GM12878 (cell line): ENCODE data around the gene UNKL. TPM values are rescaled to one million over a fixed set of nuclear protein-coding genes. Genes with fewer than 3 reads are reported as not detected.

Experiments used
- ATAC-seq: fragments of 200-7000 bp; cut with Tn5 transposase; 3 replicates; pipeline ENCODE4 v1.9.1; 2020; ENCODE audit warnings: mild to moderate bottlenecking, moderate library complexity
- BruUV-seq: library from RNA; stranded (reverse); fragments of 400-500 nt; replicated peaks from 2 replicates; lab custom pipeline; 2021; lab: Mats Ljungman, UMichigan
- CTCF ChIA-PET: fragments of 300-600 bp; sonication (Branson Sonifier 250); formaldehyde crosslinking; extraction: SDS; loops from one replicate; lab custom pipeline; 2021; ENCODE audit warnings: inconsistent platforms; lab: Yijun Ruan, JAX
- POLR2A ChIA-PET: fragments of 350-600 bp; formaldehyde crosslinking; extraction: SDS; loops from one replicate; lab custom pipeline; 2021; ENCODE audit warnings: inconsistent platforms; lab: Charles Lee
- RAD21 ChIA-PET: fragments of 300-600 bp; sonication (Branson Sonifier 250); formaldehyde crosslinking; loops from one replicate; lab custom pipeline; 2023; ENCODE audit warnings: antibody characterized with exemption; ENCODE audit not compliant: unreplicated experiment; lab: Charles Lee
- SMC1A ChIA-PET: fragments of 300-600 bp; sonication (Branson Sonifier 250); formaldehyde crosslinking; loops from one replicate; lab custom pipeline; 2023; ENCODE audit not compliant: unreplicated experiment, uncharacterized antibody; lab: Charles Lee
- DNase-seq: peaks from one replicate; pipeline ENCODE4 v3.0.0-alpha.2; 2011; ENCODE audit warnings: low read depth, low spot score
- FAIRE-seq: peaks from 3 replicates; lab custom pipeline; 2011; peaks lifted over from hg19 to GRCh38; lab: Jason Lieb, UNC
- H2AFZ ChIP-seq: 2 replicates; pipeline ENCODE4 v1.6.0; 2011; ENCODE audit warnings: low read depth, low read length, control low read depth; ENCODE audit not compliant: control insufficient read depth
- H3K27ac ChIP-seq: 2 replicates; pipeline ENCODE4 v1.5.1; 2011; ENCODE audit warnings: control low read depth; ENCODE audit not compliant: control insufficient read depth, insufficient read depth
- H3K27me3 ChIP-seq, 2 experiments: replicated peaks in 1 of 2; 2 replicates each; pipeline versions ENCODE4 v1.6.0 to v1.6.1; 2011; ENCODE audit warnings: low read length in 1 of 2; ENCODE audit not compliant: control insufficient read depth in 2 of 2, insufficient read depth in 2 of 2
- H3K36me3 ChIP-seq, 2 experiments: 2 replicates each; pipeline ENCODE4 v1.5.1; 2011; ENCODE audit warnings: low read length in 1 of 2; ENCODE audit not compliant: control insufficient read depth in 2 of 2, insufficient read depth in 2 of 2
- H3K4me1 ChIP-seq: 2 replicates; pipeline ENCODE4 v1.6.1; 2011; ENCODE audit warnings: mild to moderate bottlenecking, low read length, moderate library complexity, mixed read lengths; ENCODE audit not compliant: control insufficient read depth, insufficient read depth
- H3K4me2 ChIP-seq: 2 replicates; pipeline ENCODE4 v1.6.0; 2011; ENCODE audit warnings: control low read depth; ENCODE audit not compliant: control insufficient read depth, insufficient read depth
- H3K4me3 ChIP-seq: fragments of 200-600 bp; sonication (generic); 2 replicates; pipeline ENCODE4 v1.5.1; 2016
- H3K79me2 ChIP-seq: 2 replicates; pipeline ENCODE4 v1.6.0; 2011; ENCODE audit warnings: low read length; ENCODE audit not compliant: control insufficient read depth, insufficient read depth
- H3K9ac ChIP-seq: 2 replicates; pipeline ENCODE4 v1.8.0; 2011; ENCODE audit warnings: low read length, control low read depth, mixed read lengths; ENCODE audit not compliant: control insufficient read depth, insufficient read depth
- H3K9me3 ChIP-seq: replicated peaks from 3 replicates; pipeline ENCODE4 v1.5.1; 2011; ENCODE audit warnings: mild to moderate bottlenecking, low read length; ENCODE audit not compliant: control insufficient read depth, insufficient read depth
- H4K20me1 ChIP-seq: 2 replicates; pipeline ENCODE4 v1.6.0; 2011; ENCODE audit not compliant: control insufficient read depth, insufficient read depth
- CHD2 ChIP-seq: IDR thresholded peaks from 2 replicates; pipeline ENCODE4 v1.6.1; 2011; ENCODE audit warnings: low read depth, low read length, improper control_type of control experiment, borderline replicate concordance
- DPF2 ChIP-seq: fragments of 450-650 bp; IDR thresholded peaks from 2 replicates; pipeline ENCODE4 v1.6.1; 2017; ENCODE audit warnings: mild to moderate bottlenecking
- EED ChIP-seq: sonication (generic); IDR thresholded peaks from 2 replicates; pipeline ENCODE4 v1.6.1; 2016; ENCODE audit warnings: antibody characterized with exemption, low read depth
- KAT2A ChIP-seq: conservative IDR thresholded peaks from 2 replicates; pipeline ENCODE4 v1.6.1; 2011; ENCODE audit warnings: low read depth, low read length; ENCODE audit not compliant: control insufficient read depth
- MTA3 ChIP-seq: IDR thresholded peaks from 2 replicates; pipeline ENCODE4 v1.6.1; 2012; ENCODE audit warnings: low read length, inconsistent platforms, borderline replicate concordance
- MYC ChIP-seq: IDR thresholded peaks from 2 replicates; pipeline ENCODE4 v1.6.1; 2011; ENCODE audit warnings: mild to moderate bottlenecking, low read length, moderate library complexity, inconsistent platforms; ENCODE audit not compliant: insufficient read depth, insufficient replicate concordance, insufficient read length, severe bottlenecking
- PML ChIP-seq: IDR thresholded peaks from 2 replicates; pipeline ENCODE4 v1.6.1; 2012; ENCODE audit warnings: low read length, inconsistent platforms
- POLR2AphosphoS2 ChIP-seq: IDR thresholded peaks from 2 replicates; pipeline ENCODE4 v1.6.1; 2011; ENCODE audit warnings: low read depth, mild to moderate bottlenecking, low read length, improper control_type of control experiment, moderate library complexity
- RAD21 ChIP-seq: IDR thresholded peaks from 2 replicates; pipeline ENCODE4 v1.6.1; 2011; ENCODE audit warnings: mild to moderate bottlenecking, low read depth, low read length, moderate library complexity; ENCODE audit not compliant: insufficient read depth
- SMAD1 ChIP-seq: fragments of 450-650 bp; IDR thresholded peaks from 2 replicates; pipeline ENCODE4 v1.6.1; 2018; ENCODE audit warnings: mild to moderate bottlenecking, low read depth; ENCODE audit not compliant: partially characterized antibody
- SMAD5 ChIP-seq: IDR thresholded peaks from 2 replicates; pipeline ENCODE4 v1.6.1; 2016; ENCODE audit warnings: antibody characterized with exemption, low read depth
- WGBS: methylation state at CpG from one replicate; pipeline ENCODE4 v1.1.6; 2016; ENCODE audit warnings: low lambda C conversion rate; ENCODE audit not compliant: insufficient replicate concordance, insufficient coverage; ENCODE audit errors: missing lambda C conversion rate; 5-methylcytosine and 5-hydroxymethylcytosine counted together
- in situ Hi-C: fragments of 300-500 bp; cut with MboI; formaldehyde crosslinking; loops from 9 replicates; pipeline ENCODE4 v1.14.3; 2018; ENCODE audit warnings: mixed read lengths
- intact Hi-C: fragments of 100-400 bp; cut with micrococcal nuclease; formaldehyde crosslinking; loops from one replicate; pipeline ENCODE4 v1.14.2; 2022; ENCODE audit not compliant: unreplicated experiment
- polyA plus RNA-seq, 11 experiments: library from polyadenylated mRNA; depleted of rRNA in 4 of 11; unstranded in 6 of 11; stranded (reverse) in 5 of 11; fragments of >200 nt; fragmentation: Nextera tagmentation in 4 of 11; fragmentation: Illumina TruSeq in 1 of 11; extraction: Ambion mirVana in 4 of 11; extraction: Trizol in 1 of 11; gene quantifications; 1 replicate in 1 of 11; 2 replicates in 10 of 11; pipeline versions ENCODE4 v1.2.1 to v1.2.3, GENCODE V29; 2011 to 2016; ENCODE audit warnings: inconsistent platforms in 2 of 11, missing spikeins in 2 of 11, low read depth in 1 of 11
- total RNA-seq, 4 experiments: library from RNA; depleted of rRNA in 3 of 4; stranded (reverse); fragments of >200 nt in 3 of 4; fragmentation: Illumina TruSeq in 1 of 4; extraction: Trizol in 1 of 4; gene quantifications; 2 replicates each; pipeline versions ENCODE4 v1.2.1 to v1.2.3, GENCODE V29; 2013 to 2021
- TF ChIP-seq, protein P1 (sequence below): fragments of 450-650 bp; IDR thresholded peaks from 2 replicates; pipeline ENCODE4 v1.6.1; 2016; ENCODE audit warnings: mild to moderate bottlenecking
- TF ChIP-seq, protein P2 (sequence below): IDR thresholded peaks from 2 replicates; pipeline ENCODE4 v1.6.1; 2012; ENCODE audit warnings: low read depth, low read length, improper control_type of control experiment
- TF ChIP-seq, protein P3 (sequence below): fragments of 450-650 bp; IDR thresholded peaks from 2 replicates; pipeline ENCODE4 v1.6.1; 2016; ENCODE audit warnings: mild to moderate bottlenecking
- TF ChIP-seq, protein P4 (sequence below): fragments of 450-650 bp; IDR thresholded peaks from 2 replicates; pipeline ENCODE4 v1.6.1; 2016; ENCODE audit warnings: mild to moderate bottlenecking, moderate library complexity, borderline replicate concordance

The UNKL gene
- total and polyA plus RNA-seq, 10 of the 15 experiments (the other 5 are each of a cell fraction or from before 2014, with no cell fraction given) = 0.40 to 21.6 (median 9.1) TPM

DNA sequence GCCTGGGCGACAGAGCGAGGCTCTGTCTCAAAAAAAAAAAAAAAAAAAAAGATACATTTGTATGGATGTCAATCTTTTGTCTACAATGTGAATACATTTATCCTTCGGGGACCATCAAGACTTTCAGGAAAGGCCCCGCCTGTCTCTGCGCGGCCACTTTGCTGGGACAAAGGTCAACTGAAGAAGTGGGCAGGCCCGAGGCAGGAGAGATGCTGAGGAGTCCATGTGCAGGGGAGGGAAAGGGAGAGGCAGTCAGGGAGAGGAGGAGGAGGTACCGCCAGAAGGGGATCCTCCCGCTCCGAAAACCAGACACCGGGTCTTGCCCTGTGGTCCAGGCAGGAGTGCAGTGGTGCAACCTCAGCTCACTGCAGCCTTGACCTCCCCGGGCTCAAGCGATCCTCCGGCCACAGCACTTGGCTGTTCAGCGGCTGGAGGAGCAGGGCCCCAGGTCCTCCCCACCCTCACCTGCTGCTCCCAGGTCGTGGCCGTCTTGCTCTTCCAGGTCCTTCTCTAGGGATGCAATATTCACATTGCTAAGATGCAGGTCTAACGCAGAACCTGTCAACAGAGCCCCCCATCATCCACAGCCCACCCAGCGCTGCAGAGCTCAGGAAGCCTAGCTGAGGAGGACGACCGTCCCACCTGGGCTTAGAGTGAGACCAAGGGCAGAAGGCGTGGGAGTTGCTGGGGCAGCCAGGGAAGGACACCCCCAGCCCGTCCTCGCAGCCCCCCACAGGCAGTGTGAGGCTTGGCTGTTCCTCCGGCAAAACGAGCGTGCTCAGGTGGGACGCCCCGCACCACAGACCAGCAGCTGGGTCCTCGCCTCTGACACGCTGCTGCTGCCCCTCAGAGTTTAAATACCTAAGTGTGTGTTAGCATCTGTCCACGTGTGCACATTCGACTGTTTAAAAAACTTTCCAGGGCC lies 43.2 kb downstream of the UNKL start:
- Histone ChIP-seq H3K4me2 (no peak overlapping the region), H3K27ac (no peak overlapping the region), H3K9ac (no peak overlapping the region), H3K4me1 (no peaks in the 10 kb centered on the region), H3K9me3 (no peaks in the 10 kb centered on the region), H3K36me3 (peaks cover 2 to 10% of the 10 kb centered on the region in 2 experiments; a peak in 3 of 4 replicates), H3K4me3 (no peak overlapping the region), H3K79me2 (no peaks in the 10 kb centered on the region), H2AFZ (no peak overlapping the region), H3K27me3 (no peaks in the 10 kb centered on the region), H4K20me1 (no peaks in the 10 kb centered on the region)
- 95% methylated on average over 32 of the region's 33 CpGs for WGBS
- ATAC-seq (no peak), FAIRE-seq (no peak), DNase-seq (no peak)
- intact Hi-C loops (no loop called here), in situ Hi-C loops (no loop called here)
- RAD21 ChIA-PET = no interaction called here
- POLR2A ChIA-PET = no interaction called here
- no TSS peak for BruUV-seq
- SMC1A ChIA-PET = no interaction called here
- CTCF ChIA-PET = no interaction called here
- TF ChIP-seq POLR2AphosphoS2 = no peak
- no peak for TF ChIP-seq SMAD1
- TF ChIP-seq DPF2 = no peak
- TF ChIP-seq MYC = no peak
- no peak for TF ChIP-seq RAD21
- TF ChIP-seq PML = no peak
- TF ChIP-seq, protein P1, sequence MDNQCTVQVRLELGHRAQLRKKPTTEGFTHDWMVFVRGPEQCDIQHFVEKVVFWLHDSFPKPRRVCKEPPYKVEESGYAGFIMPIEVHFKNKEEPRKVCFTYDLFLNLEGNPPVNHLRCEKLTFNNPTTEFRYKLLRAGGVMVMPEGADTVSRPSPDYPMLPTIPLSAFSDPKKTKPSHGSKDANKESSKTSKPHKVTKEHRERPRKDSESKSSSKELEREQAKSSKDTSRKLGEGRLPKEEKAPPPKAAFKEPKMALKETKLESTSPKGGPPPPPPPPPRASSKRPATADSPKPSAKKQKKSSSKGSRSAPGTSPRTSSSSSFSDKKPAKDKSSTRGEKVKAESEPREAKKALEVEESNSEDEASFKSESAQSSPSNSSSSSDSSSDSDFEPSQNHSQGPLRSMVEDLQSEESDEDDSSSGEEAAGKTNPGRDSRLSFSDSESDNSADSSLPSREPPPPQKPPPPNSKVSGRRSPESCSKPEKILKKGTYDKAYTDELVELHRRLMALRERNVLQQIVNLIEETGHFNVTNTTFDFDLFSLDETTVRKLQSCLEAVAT = no peak
- TF ChIP-seq EED = no peak
- no peak for TF ChIP-seq CHD2
- TF ChIP-seq, protein P2, sequence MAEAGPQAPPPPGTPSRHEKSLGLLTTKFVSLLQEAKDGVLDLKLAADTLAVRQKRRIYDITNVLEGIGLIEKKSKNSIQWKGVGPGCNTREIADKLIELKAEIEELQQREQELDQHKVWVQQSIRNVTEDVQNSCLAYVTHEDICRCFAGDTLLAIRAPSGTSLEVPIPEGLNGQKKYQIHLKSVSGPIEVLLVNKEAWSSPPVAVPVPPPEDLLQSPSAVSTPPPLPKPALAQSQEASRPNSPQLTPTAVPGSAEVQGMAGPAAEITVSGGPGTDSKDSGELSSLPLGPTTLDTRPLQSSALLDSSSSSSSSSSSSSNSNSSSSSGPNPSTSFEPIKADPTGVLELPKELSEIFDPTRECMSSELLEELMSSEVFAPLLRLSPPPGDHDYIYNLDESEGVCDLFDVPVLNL = no peak
- TF ChIP-seq, protein P3, sequence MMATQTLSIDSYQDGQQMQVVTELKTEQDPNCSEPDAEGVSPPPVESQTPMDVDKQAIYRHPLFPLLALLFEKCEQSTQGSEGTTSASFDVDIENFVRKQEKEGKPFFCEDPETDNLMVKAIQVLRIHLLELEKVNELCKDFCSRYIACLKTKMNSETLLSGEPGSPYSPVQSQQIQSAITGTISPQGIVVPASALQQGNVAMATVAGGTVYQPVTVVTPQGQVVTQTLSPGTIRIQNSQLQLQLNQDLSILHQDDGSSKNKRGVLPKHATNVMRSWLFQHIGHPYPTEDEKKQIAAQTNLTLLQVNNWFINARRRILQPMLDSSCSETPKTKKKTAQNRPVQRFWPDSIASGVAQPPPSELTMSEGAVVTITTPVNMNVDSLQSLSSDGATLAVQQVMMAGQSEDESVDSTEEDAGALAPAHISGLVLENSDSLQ = no peak
- TF ChIP-seq, protein P4, sequence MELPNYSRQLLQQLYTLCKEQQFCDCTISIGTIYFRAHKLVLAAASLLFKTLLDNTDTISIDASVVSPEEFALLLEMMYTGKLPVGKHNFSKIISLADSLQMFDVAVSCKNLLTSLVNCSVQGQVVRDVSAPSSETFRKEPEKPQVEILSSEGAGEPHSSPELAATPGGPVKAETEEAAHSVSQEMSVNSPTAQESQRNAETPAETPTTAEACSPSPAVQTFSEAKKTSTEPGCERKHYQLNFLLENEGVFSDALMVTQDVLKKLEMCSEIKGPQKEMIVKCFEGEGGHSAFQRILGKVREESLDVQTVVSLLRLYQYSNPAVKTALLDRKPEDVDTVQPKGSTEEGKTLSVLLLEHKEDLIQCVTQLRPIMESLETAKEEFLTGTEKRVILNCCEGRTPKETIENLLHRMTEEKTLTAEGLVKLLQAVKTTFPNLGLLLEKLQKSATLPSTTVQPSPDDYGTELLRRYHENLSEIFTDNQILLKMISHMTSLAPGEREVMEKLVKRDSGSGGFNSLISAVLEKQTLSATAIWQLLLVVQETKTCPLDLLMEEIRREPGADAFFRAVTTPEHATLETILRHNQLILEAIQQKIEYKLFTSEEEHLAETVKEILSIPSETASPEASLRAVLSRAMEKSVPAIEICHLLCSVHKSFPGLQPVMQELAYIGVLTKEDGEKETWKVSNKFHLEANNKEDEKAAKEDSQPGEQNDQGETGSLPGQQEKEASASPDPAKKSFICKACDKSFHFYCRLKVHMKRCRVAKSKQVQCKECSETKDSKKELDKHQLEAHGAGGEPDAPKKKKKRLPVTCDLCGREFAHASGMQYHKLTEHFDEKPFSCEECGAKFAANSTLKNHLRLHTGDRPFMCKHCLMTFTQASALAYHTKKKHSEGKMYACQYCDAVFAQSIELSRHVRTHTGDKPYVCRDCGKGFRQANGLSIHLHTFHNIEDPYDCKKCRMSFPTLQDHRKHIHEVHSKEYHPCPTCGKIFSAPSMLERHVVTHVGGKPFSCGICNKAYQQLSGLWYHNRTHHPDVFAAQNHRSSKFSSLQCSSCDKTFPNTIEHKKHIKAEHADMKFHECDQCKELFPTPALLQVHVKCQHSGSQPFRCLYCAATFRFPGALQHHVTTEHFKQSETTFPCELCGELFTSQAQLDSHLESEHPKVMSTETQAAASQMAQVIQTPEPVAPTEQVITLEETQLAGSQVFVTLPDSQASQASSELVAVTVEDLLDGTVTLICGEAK = no peak
- no peak for TF ChIP-seq KAT2A
- TF ChIP-seq MTA3 = no peak
- TF ChIP-seq SMAD5 = no peak
